ENCODE measurements around the gene NPIPA3.
"Not testable (repeated sequence)": the region's sequence is repeated elsewhere in the genome, so short reads cannot be mapped to it uniquely, and the experiment has no call there.

Gene NPIPA3

GRCh38 chr16:14742273-14743128, 39.3 kb downstream of the NPIPA3 start, which contains the start of gene NPIPA2:
Gene NPIPA2 (plus strand): TSS chr16:14742533. CDS start chr16:14748066, 5,533 bp downstream.
- DNase-seq (ENCODE audit: low spot score) = not testable (repeated sequence)

GRCh38 chr16:14773654-14774053, 70.4 kb downstream of the NPIPA3 start:
- DNase-seq (ENCODE audit: low spot score) = not testable (repeated sequence)

- DNase-seq (ENCODE audit: low spot score) = not testable (repeated sequence)
These were observed 72.4 kb downstream of the NPIPA3 start for GRCh38 chr16:14775624-14776023.

Data from kidney capillary endothelial cell (primary cell).